Astrocyte (in vitro differentiated cells and primary cell): ENCODE results near the gene KCTD19. TPM values are rescaled to one million over a fixed set of nuclear protein-coding genes. Genes with fewer than 3 reads are reported as not detected.

Experiments used
- DNase-seq: peaks from one replicate; pipeline ENCODE4 v3.0.0-alpha.2; 2010; ENCODE audit warnings: low read depth
- FAIRE-seq: peaks from 2 replicates; lab custom pipeline; 2011; peaks lifted over from hg19 to GRCh38; lab: Jason Lieb, UNC
- H2AFZ ChIP-seq: 2 replicates; pipeline ENCODE4 v1.6.0; 2012; ENCODE audit warnings: low read depth, low read length, inconsistent platforms
- H3K27ac ChIP-seq: 2 replicates; pipeline ENCODE4 v1.5.1; 2011; ENCODE audit warnings: low read depth, low read length, inconsistent platforms
- H3K27me3 ChIP-seq: 2 replicates; pipeline ENCODE4 v1.6.0; 2011; ENCODE audit warnings: low read length, inconsistent platforms; ENCODE audit not compliant: insufficient read depth
- H3K36me3 ChIP-seq: 2 replicates; pipeline ENCODE4 v1.5.1; 2011; ENCODE audit warnings: low read length, inconsistent platforms; ENCODE audit not compliant: insufficient read depth
- H3K4me1 ChIP-seq: 2 replicates; pipeline ENCODE4 v1.5.1; 2011; ENCODE audit warnings: low read length, inconsistent platforms; ENCODE audit not compliant: insufficient read depth
- H3K4me2 ChIP-seq: 2 replicates; pipeline ENCODE4 v1.6.0; 2012; ENCODE audit warnings: low read length, inconsistent platforms
- H3K4me3 ChIP-seq: 2 replicates; pipeline ENCODE4 v1.5.1; 2011; ENCODE audit warnings: low read depth, mild to moderate bottlenecking, low read length, inconsistent platforms; ENCODE audit not compliant: insufficient read depth
- H3K79me2 ChIP-seq: 2 replicates; pipeline ENCODE4 v1.6.0; 2012; ENCODE audit warnings: mild to moderate bottlenecking, low read length, inconsistent platforms; ENCODE audit not compliant: insufficient read depth
- H3K9ac ChIP-seq: 2 replicates; pipeline ENCODE4 v1.6.0; 2012; ENCODE audit warnings: mild to moderate bottlenecking, low read length, inconsistent platforms
- H3K9me3 ChIP-seq: 2 replicates; pipeline ENCODE4 v1.5.1; 2012; ENCODE audit warnings: low read depth, mild to moderate bottlenecking, low read length, inconsistent platforms; ENCODE audit not compliant: insufficient read depth
- H4K20me1 ChIP-seq: 2 replicates; pipeline ENCODE4 v1.6.0; 2012; ENCODE audit warnings: low read length, inconsistent platforms; ENCODE audit not compliant: insufficient read depth
- H3K27ac Mint-ChIP-seq: one replicate; pipeline ENCODE4 v1.8.0; 2021; ENCODE audit warnings: mild to moderate bottlenecking, mixed read lengths; ENCODE audit not compliant: unreplicated experiment
- H3K27me3 Mint-ChIP-seq: one replicate; pipeline ENCODE4 v1.8.0; 2021; ENCODE audit warnings: low read depth, mixed read lengths; ENCODE audit not compliant: unreplicated experiment
- H3K36me3 Mint-ChIP-seq: one replicate; pipeline ENCODE4 v1.8.0; 2021; ENCODE audit warnings: low read depth, mixed read lengths; ENCODE audit not compliant: unreplicated experiment
- H3K4me1 Mint-ChIP-seq: one replicate; pipeline ENCODE4 v1.8.0; 2021; ENCODE audit warnings: low read depth, mixed read lengths; ENCODE audit not compliant: unreplicated experiment
- H3K4me3 Mint-ChIP-seq: one replicate; pipeline ENCODE4 v1.8.0; 2021; ENCODE audit warnings: mild to moderate bottlenecking, moderate library complexity, mixed read lengths; ENCODE audit not compliant: unreplicated experiment
- H3K9me3 Mint-ChIP-seq: one replicate; pipeline ENCODE4 v1.8.0; 2021; ENCODE audit warnings: mild to moderate bottlenecking, mixed read lengths; ENCODE audit not compliant: unreplicated experiment
- EZH2 ChIP-seq: IDR thresholded peaks from 2 replicates; pipeline ENCODE4 v1.6.1; 2012; ENCODE audit warnings: mild to moderate bottlenecking, low read length, inconsistent platforms; ENCODE audit not compliant: insufficient read depth
- total RNA-seq: library from RNA; stranded (reverse); gene quantifications from 2 replicates; pipeline ENCODE4 v1.2.1, GENCODE V29; 2021
- TF ChIP-seq, protein P1 (sequence below): IDR thresholded peaks from 2 replicates; pipeline ENCODE4 v1.5.1; 2011; ENCODE audit warnings: low read depth, mild to moderate bottlenecking, inconsistent platforms, low read length, moderate library complexity; ENCODE audit not compliant: insufficient read depth

KCTD19 gene
- total RNA-seq, 1 donor from 2014 or later = not detected

DNA sequence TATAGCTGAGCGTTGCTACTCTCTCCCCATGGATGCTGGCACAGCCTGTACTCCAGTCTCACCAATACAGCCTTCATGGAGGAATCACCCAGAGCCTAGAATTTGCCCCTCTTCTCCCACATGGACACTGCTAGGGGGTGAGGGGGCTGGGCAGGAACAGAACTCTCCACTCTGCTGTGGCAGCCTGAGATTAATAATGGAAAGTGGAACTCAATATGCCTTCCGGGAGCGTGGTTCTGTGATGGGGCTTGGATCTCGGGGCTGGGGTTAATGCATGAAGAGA is 76.6 kb downstream of the KCTD19 start:
- H3K27me3 Mint-ChIP-seq = peaks cover 16% of the 10 kb centered on the region
- TF ChIP-seq EZH2 = no peak
- H3K27ac Mint-ChIP-seq = peak overlapping the region; percentile 5
- H3K27ac ChIP-seq = no peak overlapping the region
- H3K4me3 ChIP-seq = no peak overlapping the region
- no peaks in the 10 kb centered on the region for H3K36me3 ChIP-seq
- DNase-seq (no peak), FAIRE-seq (no peak)
- peaks cover 32% of the 10 kb centered on the region for H3K4me1 ChIP-seq
- no peaks in the 10 kb centered on the region for H3K27me3 ChIP-seq
- H2AFZ ChIP-seq = no peak overlapping the region
- peak overlapping the region; percentile 70 for H3K4me3 Mint-ChIP-seq
- peaks cover 16% of the 10 kb centered on the region for H3K79me2 ChIP-seq
- no peaks in the 10 kb centered on the region for H3K36me3 Mint-ChIP-seq
- peaks cover 15% of the 10 kb centered on the region for H3K4me1 Mint-ChIP-seq
- no peaks in the 10 kb centered on the region for H3K9me3 ChIP-seq
- H4K20me1 ChIP-seq = no peaks in the 10 kb centered on the region
- no peaks in the 10 kb centered on the region for H3K9me3 Mint-ChIP-seq
- peak overlapping the region; percentile 95 for H3K4me2 ChIP-seq
- H3K9ac ChIP-seq = no peak overlapping the region

DNA sequence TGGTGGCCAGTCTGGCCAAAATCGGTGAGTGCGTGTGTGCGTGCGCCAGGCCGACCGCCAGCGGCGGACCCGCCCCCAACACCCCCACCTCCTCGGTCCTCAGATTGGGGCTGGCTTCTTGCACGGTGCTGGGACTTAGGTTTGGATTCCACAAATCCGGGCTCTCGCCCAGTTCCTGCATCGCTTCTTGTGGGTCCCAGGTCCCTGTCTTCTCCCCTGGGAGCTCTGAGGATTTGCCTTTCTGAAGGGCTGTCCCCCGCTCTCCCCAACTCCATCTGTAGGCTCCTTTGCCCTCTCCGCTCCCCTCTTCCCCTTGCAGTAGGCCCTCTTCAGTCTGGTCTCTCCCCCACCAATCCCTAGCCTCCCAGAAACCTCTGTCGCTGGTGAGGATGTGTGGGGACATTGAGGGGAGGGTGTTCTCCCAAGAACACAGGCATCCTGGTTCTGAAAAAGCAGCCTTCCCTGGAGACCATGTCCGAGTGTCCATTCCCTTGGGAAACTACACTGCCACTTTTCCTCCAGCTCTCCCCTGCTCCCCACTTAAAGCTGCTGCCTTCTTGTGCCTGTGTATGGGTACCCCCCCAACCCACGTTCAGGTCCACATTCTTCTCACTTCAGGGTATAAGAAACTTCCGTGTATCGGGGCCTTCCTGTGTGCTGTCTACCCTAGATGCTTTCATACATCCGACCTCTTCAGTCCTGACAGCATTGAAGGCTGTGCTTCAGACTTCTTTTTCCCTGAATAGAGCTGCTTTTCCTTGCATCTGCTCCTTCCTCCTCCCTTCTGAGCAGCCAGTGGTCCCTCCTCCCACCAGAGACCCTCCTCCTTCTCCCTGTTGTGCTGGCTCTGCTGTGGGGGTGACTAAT is 77.1 kb downstream of the KCTD19 start:
- peaks cover 38% of the 10 kb centered on the region for H3K4me1 ChIP-seq
- H3K4me3 ChIP-seq = peak overlapping the region; percentile 63
- TF ChIP-seq, protein P1, sequence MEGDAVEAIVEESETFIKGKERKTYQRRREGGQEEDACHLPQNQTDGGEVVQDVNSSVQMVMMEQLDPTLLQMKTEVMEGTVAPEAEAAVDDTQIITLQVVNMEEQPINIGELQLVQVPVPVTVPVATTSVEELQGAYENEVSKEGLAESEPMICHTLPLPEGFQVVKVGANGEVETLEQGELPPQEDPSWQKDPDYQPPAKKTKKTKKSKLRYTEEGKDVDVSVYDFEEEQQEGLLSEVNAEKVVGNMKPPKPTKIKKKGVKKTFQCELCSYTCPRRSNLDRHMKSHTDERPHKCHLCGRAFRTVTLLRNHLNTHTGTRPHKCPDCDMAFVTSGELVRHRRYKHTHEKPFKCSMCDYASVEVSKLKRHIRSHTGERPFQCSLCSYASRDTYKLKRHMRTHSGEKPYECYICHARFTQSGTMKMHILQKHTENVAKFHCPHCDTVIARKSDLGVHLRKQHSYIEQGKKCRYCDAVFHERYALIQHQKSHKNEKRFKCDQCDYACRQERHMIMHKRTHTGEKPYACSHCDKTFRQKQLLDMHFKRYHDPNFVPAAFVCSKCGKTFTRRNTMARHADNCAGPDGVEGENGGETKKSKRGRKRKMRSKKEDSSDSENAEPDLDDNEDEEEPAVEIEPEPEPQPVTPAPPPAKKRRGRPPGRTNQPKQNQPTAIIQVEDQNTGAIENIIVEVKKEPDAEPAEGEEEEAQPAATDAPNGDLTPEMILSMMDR = no peak
- TF ChIP-seq EZH2 = no peak
- Mint-ChIP-seq H3K27ac (peak overlapping the region; percentile 15), H3K36me3 (no peaks in the 10 kb centered on the region), H3K4me3 (peak overlapping the region; percentile 70), H3K4me1 (peaks cover 21% of the 10 kb centered on the region), H3K9me3 (no peaks in the 10 kb centered on the region), H3K27me3 (peaks cover 16% of the 10 kb centered on the region)
- peak overlapping the region; percentile 77 for H2AFZ ChIP-seq
- no peak overlapping the region for H3K27ac ChIP-seq
- H3K9ac ChIP-seq = peak overlapping the region; percentile 78
- no peaks in the 10 kb centered on the region for H3K36me3 ChIP-seq
- H3K79me2 ChIP-seq = peaks cover 17% of the 10 kb centered on the region
- peak overlapping the region; percentile 95 for H3K4me2 ChIP-seq
- no peaks in the 10 kb centered on the region for H4K20me1 ChIP-seq
- H3K9me3 ChIP-seq = no peaks in the 10 kb centered on the region
- no peaks in the 10 kb centered on the region for H3K27me3 ChIP-seq
- FAIRE-seq = no peak
- no peak for DNase-seq

DNA sequence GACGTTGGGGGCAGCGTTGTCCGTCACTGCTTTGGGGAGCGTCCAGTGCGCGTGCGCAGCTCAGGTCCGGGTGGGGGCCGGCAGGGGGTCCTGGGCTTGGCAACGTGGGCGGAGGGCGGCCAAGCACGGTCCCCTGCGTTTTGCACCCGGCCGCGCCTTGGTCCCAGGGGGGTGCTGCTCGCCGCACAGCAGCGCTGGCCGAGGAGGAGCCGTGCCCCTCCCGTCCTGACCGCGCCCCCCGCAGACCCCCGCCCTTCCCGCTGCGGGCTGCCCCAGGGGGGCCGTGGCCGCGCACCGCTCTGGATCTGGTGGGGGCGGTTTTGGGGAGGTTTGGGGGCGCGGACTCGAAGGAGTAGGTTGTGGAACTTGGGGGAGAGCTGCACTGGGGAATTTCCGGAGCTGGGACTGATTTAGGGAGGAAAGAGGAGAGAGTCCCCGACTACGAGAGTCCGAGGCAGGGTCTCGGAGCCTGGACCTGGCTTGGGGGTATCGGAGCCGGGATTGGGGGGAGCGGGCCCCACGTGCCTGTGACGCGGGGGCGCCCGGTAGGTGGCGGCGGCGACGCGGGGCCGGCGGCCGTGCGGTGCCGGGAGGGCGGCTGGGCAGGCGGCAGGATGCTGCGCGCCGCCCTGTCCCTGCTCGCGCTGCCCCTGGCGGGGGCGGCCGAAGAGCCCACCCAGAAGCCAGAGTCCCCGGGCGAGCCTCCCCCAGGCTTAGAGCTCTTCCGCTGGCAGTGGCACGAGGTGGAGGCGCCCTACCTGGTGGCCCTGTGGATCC is 78.0 kb downstream of the KCTD19 start, which contains the start of gene SLC9A5:
Gene SLC9A5 (plus strand): TSS at position 579 of the 777 bp plus-strand sequence. CDS start 36 bp downstream, at position 615.
- H2AFZ ChIP-seq = peak within 1 kb of the TSS; percentile 77
- peak within 1 kb of the TSS; percentile 20 for H3K27ac ChIP-seq
- no peaks in the 10 kb centered on the region for H3K9me3 ChIP-seq
- no peaks in the 10 kb centered on the region for H3K36me3 Mint-ChIP-seq
- H3K9me3 Mint-ChIP-seq = no peaks in the 10 kb centered on the region
- peak within 1 kb of the TSS; percentile 64 for H3K27ac Mint-ChIP-seq
- H3K27me3 Mint-ChIP-seq = peaks cover 16% of the 10 kb centered on the region
- H3K79me2 ChIP-seq = peaks cover 25% of the 10 kb centered on the region
- peak within 1 kb of the TSS; percentile 63 for H3K4me3 ChIP-seq
- peaks cover 45% of the 10 kb centered on the region for H3K4me1 ChIP-seq
- peak within 1 kb of the TSS; percentile 95 for H3K4me2 ChIP-seq
- no peaks in the 10 kb centered on the region for H3K27me3 ChIP-seq
- FAIRE-seq (no peak), DNase-seq (no peak)
- H3K9ac ChIP-seq = peak within 1 kb of the TSS; percentile 78
- H3K4me3 Mint-ChIP-seq = peak within 1 kb of the TSS; percentile 89
- H3K4me1 Mint-ChIP-seq = peaks cover 27% of the 10 kb centered on the region
- no peaks in the 10 kb centered on the region for H3K36me3 ChIP-seq
- no peaks in the 10 kb centered on the region for H4K20me1 ChIP-seq
- no peak for TF ChIP-seq EZH2
- TF ChIP-seq, protein P1 = no peak
